HL-60 (cell line): ENCODE measurements around the gene OGFOD3.
A peak's percentile ranks its signal among the peaks of the same experiment; 100 is the strongest.
"Not testable (repeated sequence)": the region's sequence is repeated elsewhere in the genome, so short reads cannot be mapped to it uniquely, and the experiment has no call there.

Source experiments
- DNase-seq, 2 experiments: peaks; one replicate each; pipeline ENCODE4 v3.0.0-alpha.2; 2010 to 2020; ENCODE audit warnings: low read depth in 1 of 2, low spot score in 1 of 2
- H3K27ac ChIP-seq: fragments of 250-450 bp; sonication (Bioruptor Pico); replicated peaks from 2 replicates; pipeline ENCODE4 v1.5.1; 2020; ENCODE audit warnings: mild to moderate bottlenecking, moderate library complexity
- H3K27me3 ChIP-seq: fragments of 250-450 bp; sonication (Bioruptor Pico); 2 replicates; pipeline ENCODE4 v1.5.1; 2021; ENCODE audit warnings: mild to moderate bottlenecking, moderate library complexity; ENCODE audit not compliant: insufficient read depth, poor library complexity, severe bottlenecking
- H3K4me3 ChIP-seq: replicated peaks from 2 replicates; pipeline ENCODE4 v1.5.1; 2011; ENCODE audit warnings: mild to moderate bottlenecking, control low read depth, low read length; ENCODE audit not compliant: insufficient read depth
- CTCF ChIP-seq: IDR thresholded peaks from one replicate; pipeline ENCODE4 v1.5.1; 2011; ENCODE audit warnings: low read length, control low read depth, inconsistent platforms; ENCODE audit not compliant: insufficient read depth
- GABPA ChIP-seq: IDR thresholded peaks from 2 replicates; pipeline ENCODE4 v1.6.1; 2012; ENCODE audit warnings: low read depth
- POLR2AphosphoS5 ChIP-seq: IDR thresholded peaks from 2 replicates; pipeline ENCODE4 v1.6.1; 2012; ENCODE audit warnings: low read depth
- REST ChIP-seq: IDR thresholded peaks from 2 replicates; pipeline ENCODE4 v1.6.1; 2012; ENCODE audit warnings: low read depth; ENCODE audit not compliant: insufficient replicate concordance
- SPI1 ChIP-seq: IDR thresholded peaks from 2 replicates; pipeline ENCODE4 v1.6.1; 2012; ENCODE audit warnings: low read depth, mild to moderate bottlenecking, borderline replicate concordance

Gene OGFOD3

GRCh38 chr17:82414548-82415281 is 3.7 kb downstream of the OGFOD3 start:
- H3K4me3 ChIP-seq = no peak overlapping the region
- peak; percentile 46 to 73 for DNase-seq
- no peaks in the 10 kb centered on the region for H3K27me3 ChIP-seq

GRCh38 chr17:82412535-82413520 is 5.6 kb downstream of the OGFOD3 start:
- Histone ChIP-seq H3K4me3 (no peak overlapping the region), H3K27ac (no peak overlapping the region), H3K27me3 (no peaks in the 10 kb centered on the region)
- DNase-seq = no peak
- TF ChIP-seq REST = no peak
- no peak for TF ChIP-seq POLR2AphosphoS5
- TF ChIP-seq SPI1 = no peak
- TF ChIP-seq CTCF = no peak
- TF ChIP-seq GABPA = no peak

More at GRCh38 chr17:82414548-82415281, 3.7 kb downstream of the OGFOD3 start:
- no peak overlapping the region for H3K27ac ChIP-seq
- TF ChIP-seq REST (peak; percentile 99), SPI1 (no peak), POLR2AphosphoS5 (no peak), CTCF (peak; percentile 16), GABPA (no peak)

- DNase-seq, H3K4me3 ChIP-seq, H3K27me3 ChIP-seq, H3K27ac ChIP-seq: not testable (repeated sequence)
Measured at GRCh38 chr17:82412081-82412480, 6.3 kb downstream of the OGFOD3 start.

- H3K27me3 ChIP-seq = no peaks in the 10 kb centered on the region
- TF ChIP-seq REST = no peak
- no peak for TF ChIP-seq POLR2AphosphoS5
- no peak overlapping the region for H3K27ac ChIP-seq
- no peak overlapping the region for H3K4me3 ChIP-seq
- no peak for DNase-seq
Measured at GRCh38 chr17:82411396-82412053, 6.9 kb downstream of the OGFOD3 start.
